Dedifferentiated amniotic fluid mesenchymal stem cell (primary cell): Measurements from ENCODE around the gene LRRC1.

Experiments used
- DNase-seq: peaks from one replicate; pipeline ENCODE4 v3.0.0-alpha.2; 2016; ENCODE audit errors: extremely low spot score

Gene LRRC1

DNA sequence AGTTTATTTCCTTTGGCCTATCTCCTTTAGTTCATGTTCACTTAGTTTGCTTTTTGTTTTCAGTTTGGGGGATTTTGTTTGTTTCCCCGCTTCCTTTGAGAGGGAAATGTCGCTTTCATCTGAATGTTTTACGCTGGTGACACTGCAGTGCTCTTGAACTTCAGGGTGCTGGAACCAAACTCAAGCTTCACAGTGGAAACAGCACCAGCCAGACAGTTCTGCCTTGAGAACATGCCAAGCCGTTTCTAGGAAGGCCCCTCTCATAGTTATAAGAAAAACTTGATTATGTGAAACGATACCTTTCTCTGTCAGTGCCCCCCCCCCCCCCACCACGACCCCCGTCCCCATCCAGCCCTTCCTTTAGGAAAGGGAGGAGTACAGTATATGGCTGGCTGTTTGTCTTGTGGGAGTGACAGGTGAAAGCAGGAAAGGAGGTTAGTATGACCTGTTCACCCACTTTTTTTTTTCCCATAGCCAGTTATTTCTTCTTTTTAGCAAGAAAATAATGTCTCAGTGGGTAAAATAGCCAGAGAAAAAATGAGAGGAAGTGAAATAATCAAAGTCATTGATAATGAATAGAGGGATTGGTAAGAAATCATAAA lies 130.1 kb downstream of the LRRC1 start:
- no peak for DNase-seq

GRCh38 chr6:53925891-53926290 lies 131.1 kb downstream of the LRRC1 start:
- no peak for DNase-seq

DNA sequence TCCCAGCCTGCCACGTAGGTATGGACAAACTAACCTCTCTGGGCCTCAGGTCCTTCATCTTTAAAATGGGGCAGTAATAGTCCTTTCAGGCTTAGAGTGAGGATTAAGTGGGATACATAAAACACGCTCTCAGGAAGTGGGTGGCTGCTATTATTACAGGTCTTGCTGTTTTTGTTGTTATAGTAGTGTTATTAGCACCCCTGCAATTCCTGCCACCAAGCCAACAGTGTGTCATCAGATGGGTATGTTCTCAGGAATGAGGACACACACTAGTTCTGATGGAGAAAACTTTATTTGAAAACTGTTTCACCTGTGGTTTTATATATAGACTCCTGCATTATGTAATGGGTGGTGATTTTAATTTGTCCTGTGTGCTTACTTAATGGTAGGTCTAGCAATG lies 131.7 kb downstream of the LRRC1 start:
- DNase-seq: no peak

DNA sequence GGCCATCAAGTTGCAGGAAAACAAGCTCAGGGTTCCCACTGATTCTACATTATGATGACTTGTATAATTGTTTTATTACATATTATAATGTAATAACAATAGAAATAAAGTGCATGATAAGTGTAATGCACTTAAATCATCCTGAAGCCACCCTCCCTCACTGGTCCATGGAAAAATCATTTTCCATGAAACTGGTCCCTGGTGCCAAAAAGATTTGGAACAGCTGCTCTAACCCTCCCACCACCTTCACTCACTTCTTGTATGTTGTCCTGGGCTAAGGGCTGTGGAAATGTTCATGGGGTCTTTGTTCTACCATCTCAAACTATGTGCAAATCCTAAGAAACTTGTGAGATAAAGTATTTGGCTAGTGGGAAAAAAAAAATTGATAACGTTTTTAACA lies 133.8 kb downstream of the LRRC1 start:
- DNase-seq: no peak

DNA sequence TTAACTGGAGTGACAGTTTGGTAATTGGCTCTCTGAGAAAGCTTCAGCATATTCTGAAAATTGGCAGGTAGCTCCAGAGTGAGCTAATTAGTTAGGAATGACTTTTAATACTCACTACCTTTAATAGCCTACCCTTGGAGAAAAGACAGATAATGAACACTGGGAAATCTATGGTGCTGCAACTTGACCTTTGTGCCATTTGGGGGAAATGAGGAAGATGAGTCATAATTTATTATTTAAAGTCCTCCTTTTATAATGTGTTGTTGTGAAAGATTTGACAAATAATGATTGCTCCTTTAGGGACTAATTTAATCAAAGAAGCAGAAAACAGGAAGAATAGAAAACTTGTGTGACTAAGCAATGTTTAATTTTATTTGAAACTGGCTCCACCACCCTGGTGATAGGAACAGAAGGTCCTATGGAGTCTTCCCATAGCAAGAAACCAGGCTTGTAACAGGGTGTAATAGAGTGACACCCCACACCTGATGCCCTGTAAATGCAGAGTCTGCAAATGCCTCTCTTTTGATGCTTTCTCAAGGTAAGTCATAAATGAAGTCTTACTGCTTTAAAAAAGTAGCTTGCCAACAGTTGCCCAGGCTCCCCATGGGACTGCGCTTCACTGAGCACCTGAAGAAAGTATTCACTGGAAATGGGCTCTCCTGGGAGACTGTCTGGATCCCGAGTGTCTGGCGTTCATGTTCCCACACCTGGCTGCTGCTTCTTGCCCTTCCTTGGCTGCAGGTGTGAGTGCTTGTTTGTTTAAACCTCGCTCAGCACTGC lies 134.4 kb downstream of the LRRC1 start:
- no peak for DNase-seq

DNA sequence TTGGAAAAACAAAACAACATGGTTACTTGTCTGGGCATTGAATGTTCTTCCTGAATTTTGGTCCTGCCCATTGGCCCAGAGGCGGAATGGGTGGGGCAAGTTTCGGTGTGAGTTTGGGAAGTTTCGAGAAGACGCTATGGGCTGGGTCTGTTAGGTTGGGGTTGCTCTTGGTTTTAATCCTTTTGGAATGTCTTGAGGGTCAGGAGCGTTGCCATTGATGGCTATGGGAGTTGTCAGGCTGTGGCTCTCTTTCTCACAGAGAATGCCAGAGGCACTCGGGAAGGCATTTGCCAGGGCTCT lies 135.0 kb downstream of the LRRC1 start:
- DNase-seq: no peak

- DNase-seq: no peak
Measured at GRCh38 chr6:53930330-53930729, 135.5 kb downstream of the LRRC1 start.

DNA sequence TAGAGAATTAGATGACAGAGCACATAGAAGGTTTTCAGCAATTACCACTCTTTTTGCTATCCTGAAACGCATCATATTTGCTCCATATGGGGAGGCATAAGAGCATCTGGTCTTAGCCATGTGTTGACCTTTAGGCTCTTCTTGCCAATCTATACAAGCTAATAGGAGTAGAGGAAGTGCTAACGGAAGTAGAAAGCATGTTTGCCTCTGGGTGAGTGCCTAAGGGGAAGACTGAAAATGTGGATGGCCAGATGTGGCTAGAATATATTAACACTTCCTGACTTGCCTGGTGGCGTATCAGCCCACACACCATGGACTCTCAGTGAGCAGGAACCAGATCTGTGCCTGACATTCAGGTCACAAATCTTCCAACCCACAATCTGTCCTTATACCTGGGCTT lies 136.3 kb downstream of the LRRC1 start:
- no peak for DNase-seq

GRCh38 chr6:53932516-53932915 lies 137.7 kb downstream of the LRRC1 start:
- DNase-seq: no peak

DNA sequence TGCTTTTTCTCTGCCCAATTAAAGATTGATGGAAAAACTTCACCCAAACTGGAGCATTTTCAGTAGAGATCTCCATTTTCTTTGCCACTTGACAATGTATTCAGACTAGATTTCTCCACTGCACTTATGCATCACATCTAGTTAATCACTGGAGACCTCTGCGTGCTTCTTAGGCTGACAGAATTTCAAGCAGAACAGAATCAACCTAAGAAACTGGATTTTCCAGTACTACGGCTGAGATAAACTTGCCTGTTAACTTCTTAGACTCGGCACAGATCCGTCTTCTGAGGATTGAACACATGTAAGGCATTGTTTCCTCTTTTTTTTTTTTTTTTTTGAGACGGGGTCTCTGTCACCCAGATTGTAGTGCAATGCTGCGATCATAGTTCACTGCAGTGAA lies 139.2 kb downstream of the LRRC1 start:
- DNase-seq: no peak

DNA sequence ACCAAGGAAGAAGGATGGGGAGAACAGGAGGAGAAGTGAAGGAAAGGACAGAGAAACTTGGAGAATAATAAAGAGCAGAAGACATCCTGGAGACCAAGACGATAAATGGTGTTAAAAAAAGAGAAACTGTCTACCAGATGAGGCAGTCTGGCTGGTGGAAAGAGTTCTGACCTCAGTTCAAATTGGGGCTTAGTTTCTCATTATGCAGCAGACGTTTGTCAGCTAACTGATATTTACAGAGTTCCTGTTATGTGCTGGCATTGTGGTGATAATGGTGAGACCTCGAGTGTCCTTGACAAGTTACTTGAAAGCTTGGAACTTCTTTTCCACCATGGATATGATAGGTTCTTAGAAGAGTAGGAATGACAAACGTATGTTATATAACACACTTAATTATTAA lies 142.7 kb downstream of the LRRC1 start:
- DNase-seq: no peak

- DNase-seq: no peak
Measured at GRCh38 chr6:53938810-53939209, 144.0 kb downstream of the LRRC1 start.

- no peak for DNase-seq
Measured at GRCh38 chr6:53939830-53940229, 145.0 kb downstream of the LRRC1 start.

DNA sequence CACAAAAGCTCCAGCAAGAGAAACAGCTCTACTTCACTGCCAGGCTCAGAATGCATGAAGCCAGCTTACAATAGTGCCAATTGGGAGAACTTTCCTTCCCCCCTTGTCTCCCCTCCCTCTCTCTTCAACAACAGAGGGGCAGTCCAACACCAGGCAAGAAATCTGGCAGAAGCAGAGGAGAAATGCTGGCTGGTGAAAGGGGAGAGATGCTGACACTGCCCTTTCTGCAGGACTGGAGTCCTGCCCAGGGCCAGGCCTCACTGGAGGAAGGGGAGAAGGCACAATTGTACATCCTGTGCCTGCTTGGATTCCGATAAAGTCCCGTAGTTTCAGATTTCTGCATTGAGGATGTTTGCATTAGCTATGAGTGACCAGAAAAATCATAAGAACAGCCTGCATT lies 148.6 kb downstream of the LRRC1 start:
- DNase-seq: no peak

- no peak for DNase-seq
Measured at GRCh38 chr6:53944091-53944490, 149.3 kb downstream of the LRRC1 start.

GRCh38 chr6:53944543-53944942 lies 149.7 kb downstream of the LRRC1 start:
- no peak for DNase-seq

- DNase-seq: no peak
Measured at GRCh38 chr6:53945765-53946407, 151.1 kb downstream of the LRRC1 start.

DNA sequence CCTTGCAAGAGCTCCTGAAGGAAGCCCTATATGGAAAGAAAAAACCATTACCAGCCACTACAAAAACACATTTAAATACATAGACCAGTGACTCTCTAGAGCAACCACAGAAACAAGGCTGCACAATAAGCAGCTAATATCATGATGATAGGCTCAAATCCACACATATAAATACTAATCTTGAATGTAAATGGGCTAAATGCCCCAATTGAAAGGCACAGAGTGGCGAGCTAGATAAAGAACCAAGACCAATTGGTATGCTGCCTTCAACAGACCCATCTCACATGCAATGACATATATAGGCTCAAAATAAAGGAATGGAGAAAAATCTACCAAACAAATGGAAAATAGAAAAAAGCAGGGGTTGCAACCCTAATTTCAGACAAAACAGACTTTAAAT lies 153.0 kb downstream of the LRRC1 start:
- DNase-seq: no peak

DNA sequence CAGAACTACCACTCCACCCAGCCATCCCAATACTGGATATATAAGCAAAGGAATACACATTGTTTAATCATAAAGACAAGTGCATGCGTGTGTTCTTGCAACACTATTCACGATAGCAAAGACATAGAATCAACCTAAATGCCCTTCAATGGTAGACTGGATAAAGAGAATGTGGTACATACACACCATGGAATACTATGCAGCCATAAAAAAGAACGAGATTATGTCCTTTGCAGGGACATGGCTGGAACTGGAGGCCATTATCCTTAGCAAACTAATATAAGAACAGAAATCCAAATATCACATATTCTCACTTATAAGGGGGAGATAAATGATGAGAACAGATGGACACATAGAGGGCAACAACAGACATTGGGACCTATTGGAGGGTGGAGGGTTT lies 156.6 kb downstream of the LRRC1 start:
- no peak for DNase-seq

- DNase-seq: peak; percentile 53
Measured at GRCh38 chr6:53956068-53956711, 161.4 kb downstream of the LRRC1 start.

DNA sequence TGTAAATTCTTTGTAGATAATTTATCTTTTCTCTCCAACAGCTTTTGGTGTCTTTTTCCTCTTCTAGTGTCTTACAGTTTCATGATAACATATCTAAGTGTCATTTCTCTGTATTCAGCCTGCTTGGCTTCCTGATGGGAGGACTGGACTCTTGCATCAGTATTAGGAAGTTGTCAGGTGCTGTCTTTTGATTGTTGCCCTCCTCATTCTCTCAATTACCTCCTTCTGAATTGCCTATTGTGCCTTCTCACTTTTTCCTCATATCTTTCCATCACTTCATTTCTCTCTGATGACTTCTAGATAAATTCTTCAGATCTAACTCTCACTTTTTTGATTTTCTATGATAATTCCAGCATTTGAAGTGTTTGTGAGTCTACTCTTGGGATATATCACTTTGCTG lies 162.0 kb downstream of the LRRC1 start:
- DNase-seq: no peak

GRCh38 chr6:53959717-53960116 lies 164.9 kb downstream of the LRRC1 start:
- DNase-seq: no peak

GRCh38 chr6:53960311-53960710 lies 165.5 kb downstream of the LRRC1 start:
- DNase-seq: no peak
